ENCODE results near the gene TFF2.

The TFF2 gene

GRCh38 chr21:42344631-42345030, 6.2 kb downstream of the TFF2 start:
- no peak for DNase-seq (ENCODE audit: insufficient read length, low spot score)
- no peak for TF ChIP-seq PAX5 (IDR thresholded peaks at IDR 0.05; ENCODE audit: insufficient read depth, low read length, severe bottlenecking)
- TF ChIP-seq POU2F2 (IDR thresholded peaks at IDR 0.05; ENCODE audit: low read depth, low read length) = no peak
- no peak for TF ChIP-seq POLR2A (IDR thresholded peaks at IDR 0.05; ENCODE audit: low read depth, low read length)
- FAIRE-seq = no peak

GRCh38 chr21:42343963-42344510, 6.8 kb downstream of the TFF2 start:
- FAIRE-seq (no peak), DNase-seq (ENCODE audit: insufficient read length, low spot score) (no peak)
- no peak for TF ChIP-seq POU2F2 (IDR thresholded peaks at IDR 0.05; ENCODE audit: low read depth, low read length)
- no peak for TF ChIP-seq PAX5 (IDR thresholded peaks at IDR 0.05; ENCODE audit: insufficient read depth, low read length, severe bottlenecking)
- TF ChIP-seq SPI1 (IDR thresholded peaks at IDR 0.05; ENCODE audit: low read depth, low read length) = no peak
- no peak for TF ChIP-seq POLR2A (IDR thresholded peaks at IDR 0.05; ENCODE audit: low read depth, low read length)
- TF ChIP-seq POLR2AphosphoS5 (IDR thresholded peaks at IDR 0.05; ENCODE audit: low read depth, low read length) = no peak
- TF ChIP-seq TAF1 (IDR thresholded peaks at IDR 0.05; ENCODE audit: low read depth, low read length) = no peak

- DNase-seq (ENCODE audit: insufficient read length, low spot score) = no peak
Observed at GRCh38 chr21:42343556-42343955, 7.2 kb downstream of the TFF2 start.

DNA sequence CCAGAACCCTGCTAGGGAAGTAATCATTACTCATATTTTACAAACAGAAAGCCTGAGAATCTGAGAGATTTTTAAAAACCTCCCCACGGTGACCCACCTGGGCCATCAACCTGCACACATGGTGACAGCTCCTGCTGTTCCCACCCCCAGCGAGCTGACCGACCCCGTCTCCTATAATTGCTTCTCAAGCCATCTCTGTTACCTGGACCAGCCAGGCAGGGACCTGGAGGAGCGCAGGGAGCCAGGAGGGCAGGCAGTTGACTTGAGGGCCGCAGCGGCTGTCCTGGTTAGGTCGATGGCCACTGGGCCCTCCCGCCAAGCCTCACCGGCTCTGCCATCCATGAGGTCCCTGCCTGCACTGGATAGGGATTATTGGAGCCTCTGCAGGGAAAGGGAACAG, 7.7 kb downstream of the TFF2 start:
- FAIRE-seq = no peak
- no peak for DNase-seq (ENCODE audit: insufficient read length, low spot score)
- no peak for TF ChIP-seq POLR2AphosphoS5 (IDR thresholded peaks at IDR 0.05; ENCODE audit: low read depth, low read length)
- TF ChIP-seq POU2F2 (IDR thresholded peaks at IDR 0.05; ENCODE audit: low read depth, low read length) = no peak
- no peak for TF ChIP-seq TAF1 (IDR thresholded peaks at IDR 0.05; ENCODE audit: low read depth, low read length)
- no peak for TF ChIP-seq SPI1 (IDR thresholded peaks at IDR 0.05; ENCODE audit: low read depth, low read length)
- no peak for TF ChIP-seq PAX5 (IDR thresholded peaks at IDR 0.05; ENCODE audit: insufficient read depth, low read length, severe bottlenecking)
- TF ChIP-seq POLR2A (IDR thresholded peaks at IDR 0.05; ENCODE audit: low read depth, low read length) = no peak

More at GRCh38 chr21:42343556-42343955, 7.2 kb downstream of the TFF2 start:
- no peak for FAIRE-seq
- no peak for TF ChIP-seq SPI1 (IDR thresholded peaks at IDR 0.05; ENCODE audit: low read depth, low read length)
- TF ChIP-seq PAX5 (IDR thresholded peaks at IDR 0.05; ENCODE audit: insufficient read depth, low read length, severe bottlenecking) = no peak
- TF ChIP-seq POLR2A (IDR thresholded peaks at IDR 0.05; ENCODE audit: low read depth, low read length) = no peak
- no peak for TF ChIP-seq POU2F2 (IDR thresholded peaks at IDR 0.05; ENCODE audit: low read depth, low read length)
- no peak for TF ChIP-seq TAF1 (IDR thresholded peaks at IDR 0.05; ENCODE audit: low read depth, low read length)
- TF ChIP-seq POLR2AphosphoS5 (IDR thresholded peaks at IDR 0.05; ENCODE audit: low read depth, low read length) = no peak

DNA sequence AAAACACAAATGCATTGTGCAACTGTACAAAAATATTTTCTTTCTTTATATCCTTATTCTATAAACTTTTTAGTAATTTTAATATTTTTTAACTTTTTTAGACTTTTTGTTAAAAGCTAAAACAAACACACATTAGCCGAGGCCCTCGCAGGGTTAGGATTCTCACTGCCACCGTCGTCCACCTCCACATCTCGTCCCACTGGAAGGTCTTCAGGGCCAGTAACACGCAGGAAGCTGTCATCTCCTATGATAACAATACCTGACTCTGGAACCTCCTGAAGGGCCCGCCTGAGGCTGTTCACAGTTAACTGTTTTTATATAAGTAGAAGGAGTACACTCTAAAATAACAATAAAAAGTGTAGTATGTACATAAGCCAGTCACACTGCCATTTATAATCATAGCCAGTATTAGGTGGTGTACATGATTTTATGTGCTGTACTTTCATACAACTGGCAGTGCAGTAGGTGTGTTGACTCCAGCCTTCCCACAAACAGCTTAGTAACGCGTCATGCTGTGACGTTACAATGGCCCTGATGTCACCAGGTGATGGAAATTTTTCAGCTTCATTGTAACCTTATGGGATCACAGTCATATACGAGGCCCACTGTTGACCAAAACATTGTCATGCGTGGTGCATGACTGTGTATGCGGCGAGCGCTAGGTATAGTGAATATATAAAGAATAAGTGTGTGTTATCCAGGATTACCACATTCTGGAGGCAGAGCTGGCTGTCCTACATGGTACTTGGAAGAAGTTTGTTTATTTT, 8.8 kb downstream of the TFF2 start:
- FAIRE-seq (no peak), DNase-seq (ENCODE audit: insufficient read length, low spot score) (no peak)
- TF ChIP-seq PAX5 (IDR thresholded peaks at IDR 0.05; ENCODE audit: insufficient read depth, low read length, severe bottlenecking) = no peak
- TF ChIP-seq POLR2A (IDR thresholded peaks at IDR 0.05; ENCODE audit: low read depth, low read length) = no peak
- TF ChIP-seq POLR2AphosphoS5 (IDR thresholded peaks at IDR 0.05; ENCODE audit: low read depth, low read length) = no peak
- no peak for TF ChIP-seq TAF1 (IDR thresholded peaks at IDR 0.05; ENCODE audit: low read depth, low read length)
- no peak for TF ChIP-seq POU2F2 (IDR thresholded peaks at IDR 0.05; ENCODE audit: low read depth, low read length)
- no peak for TF ChIP-seq SPI1 (IDR thresholded peaks at IDR 0.05; ENCODE audit: low read depth, low read length)

- DNase-seq (ENCODE audit: insufficient read length, low spot score) = no peak
- TF ChIP-seq TAF1 (IDR thresholded peaks at IDR 0.05; ENCODE audit: low read depth, low read length) (no peak), POLR2AphosphoS5 (IDR thresholded peaks at IDR 0.05; ENCODE audit: low read depth, low read length) (no peak), PAX5 (IDR thresholded peaks at IDR 0.05; ENCODE audit: insufficient read depth, low read length, severe bottlenecking) (no peak), POLR2A (IDR thresholded peaks at IDR 0.05; ENCODE audit: low read depth, low read length) (no peak), POU2F2 (IDR thresholded peaks at IDR 0.05; ENCODE audit: low read depth, low read length) (no peak)
- FAIRE-seq = no peak
Observed at GRCh38 chr21:42340187-42341050, 10.4 kb downstream of the TFF2 start.

DNA sequence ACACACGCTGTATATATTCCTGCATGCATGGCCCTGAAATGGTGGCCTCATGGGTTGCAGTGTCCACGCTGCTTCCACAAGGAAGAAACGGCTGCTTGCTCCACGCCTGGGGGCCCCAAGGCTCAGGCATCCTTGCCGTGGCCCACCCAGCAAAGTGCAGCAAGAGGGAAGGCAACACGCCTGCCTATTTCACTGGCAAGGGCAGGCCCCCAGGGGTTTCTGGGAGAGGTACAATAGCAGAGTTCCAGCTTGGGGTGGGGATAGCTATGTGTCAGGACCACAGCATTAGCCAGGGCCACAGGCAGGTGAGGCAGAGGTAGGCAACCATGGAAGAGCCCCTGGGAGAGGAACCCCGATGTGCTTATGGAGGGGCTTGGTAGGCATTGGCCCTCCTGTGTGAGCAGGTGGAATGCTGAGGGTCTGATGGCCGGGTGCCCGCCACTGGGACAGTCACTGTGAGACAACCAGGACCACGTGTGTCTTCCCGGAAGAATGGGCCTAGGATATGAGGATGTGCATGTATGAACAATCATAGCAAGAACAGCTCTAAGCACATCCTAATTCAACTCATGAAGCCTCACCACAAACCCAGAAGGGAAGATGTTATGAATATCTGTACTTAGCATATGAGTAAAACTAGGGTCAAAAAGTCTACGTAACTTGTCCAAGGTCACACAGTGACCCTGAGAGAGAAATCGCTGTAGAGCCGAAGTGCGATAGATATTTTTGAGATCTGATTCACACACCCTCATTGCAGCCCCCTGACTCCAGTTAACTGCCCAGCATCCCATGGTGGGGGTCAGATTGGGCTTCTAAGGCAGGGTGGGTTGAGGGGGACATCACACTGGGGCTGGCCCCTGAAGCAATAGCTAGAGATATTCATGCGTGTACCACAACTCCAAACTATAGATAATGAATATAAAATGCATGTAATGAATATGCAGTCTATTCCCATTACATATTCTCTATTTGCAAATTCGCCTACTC, 11.8 kb downstream of the TFF2 start:
- no peak for FAIRE-seq

More for the DNA sequence above, 11.8 kb downstream of the TFF2 start:
- TF ChIP-seq PAX5 (IDR thresholded peaks at IDR 0.05; ENCODE audit: insufficient read depth, low read length, severe bottlenecking) = no peak
- no peak for TF ChIP-seq POLR2A (IDR thresholded peaks at IDR 0.05; ENCODE audit: low read depth, low read length)
- peak; percentile 38; the same call in 1 of the 2 replicates for TF ChIP-seq SPI1 (IDR thresholded peaks at IDR 0.05; ENCODE audit: low read depth, low read length)
- TF ChIP-seq POU2F2 (IDR thresholded peaks at IDR 0.05; ENCODE audit: low read depth, low read length) = 0 out of 2 replicates have a peak, but pooled peaks have one; percentile 31
- no peak for TF ChIP-seq TAF1 (IDR thresholded peaks at IDR 0.05; ENCODE audit: low read depth, low read length)
- TF ChIP-seq POLR2AphosphoS5 (IDR thresholded peaks at IDR 0.05; ENCODE audit: low read depth, low read length) = no peak
- DNase-seq (ENCODE audit: insufficient read length, low spot score) = no peak

All from GM12891 (cell line).